Frontal cortex (tissue), 4 donors: ENCODE data around the gene SH3TC1. TPM values are rescaled to one million over a fixed set of nuclear protein-coding genes. Genes with fewer than 3 reads are reported as not detected.

Experiments
- DNase-seq, 2 donors: peaks; one replicate each; pipeline ENCODE4 v3.0.0; 2012; ENCODE audit warnings: low spot score in 2 of 2
- FAIRE-seq: peaks from 2 replicates; lab custom pipeline; 2012; peaks lifted over from hg19 to GRCh38; lab: Jason Lieb, UNC
- total RNA-seq: library from RNA; depleted of rRNA; stranded (reverse); fragments of >200 nt; gene quantifications from one replicate; pipeline ENCODE4 v1.2.3, GENCODE V29; 2014
- donor health status: control.
- donor health status: control.
- donor health status: control.

Gene SH3TC1
- total RNA-seq, 1 donor from 2014 or later, result 1.6 TPM

GRCh38 chr4:8224975-8225625 lies 26.0 kb downstream of the SH3TC1 start:
- no peak for FAIRE-seq
- no peak for DNase-seq

GRCh38 chr4:8225706-8226443 lies 26.8 kb downstream of the SH3TC1 start:
- FAIRE-seq, result no peak
- DNase-seq, result no peak

GRCh38 chr4:8227201-8227770 lies 28.2 kb downstream of the SH3TC1 start:
- FAIRE-seq, result no peak
- no peak for DNase-seq

GRCh38 chr4:8227771-8228318 lies 28.8 kb downstream of the SH3TC1 start:
- DNase-seq (no peak), FAIRE-seq (no peak)

- peak; percentile 58 to 67 for DNase-seq
- no peak for FAIRE-seq
Measured at GRCh38 chr4:8228319-8229250, 29.5 kb downstream of the SH3TC1 start.

- DNase-seq (no peak), FAIRE-seq (no peak)
Measured at GRCh38 chr4:8229331-8229975, 30.4 kb downstream of the SH3TC1 start.

- DNase-seq, result no peak
- FAIRE-seq, result no peak
Measured at GRCh38 chr4:8230033-8230432, 30.9 kb downstream of the SH3TC1 start.

GRCh38 chr4:8230891-8231290 lies 31.8 kb downstream of the SH3TC1 start:
- DNase-seq, result no peak

GRCh38 chr4:8231551-8232049 lies 32.5 kb downstream of the SH3TC1 start:
- FAIRE-seq (no peak), DNase-seq (no peak)

More at GRCh38 chr4:8230891-8231290, 31.8 kb downstream of the SH3TC1 start:
- FAIRE-seq, result no peak

GRCh38 chr4:8232748-8233147 lies 33.7 kb downstream of the SH3TC1 start:
- DNase-seq, result no peak
- FAIRE-seq, result no peak

GRCh38 chr4:8233672-8234484 lies 34.8 kb downstream of the SH3TC1 start:
- FAIRE-seq (no peak), DNase-seq (no peak)

- DNase-seq, result no peak
- FAIRE-seq, result no peak
Measured at GRCh38 chr4:8234715-8235114, 35.6 kb downstream of the SH3TC1 start.

GRCh38 chr4:8235224-8235623 lies 36.1 kb downstream of the SH3TC1 start:
- DNase-seq, result no peak
- FAIRE-seq, result no peak

GRCh38 chr4:8235686-8236085 lies 36.6 kb downstream of the SH3TC1 start:
- FAIRE-seq, result no peak
- DNase-seq, result no peak

GRCh38 chr4:8236106-8236919 lies 37.2 kb downstream of the SH3TC1 start:
- no peak for FAIRE-seq

GRCh38 chr4:8236920-8237195 lies 37.8 kb downstream of the SH3TC1 start:
- DNase-seq, result no peak
- FAIRE-seq, result no peak

More at GRCh38 chr4:8236106-8236919, 37.2 kb downstream of the SH3TC1 start:
- DNase-seq, result no peak

- no peak for FAIRE-seq
- no peak for DNase-seq
Measured at GRCh38 chr4:8237256-8237989, 38.3 kb downstream of the SH3TC1 start.
